Fibroblast of pulmonary artery (primary cell): ENCODE data around the gene SNRPA.
"Not testable (repeated sequence)": the region's sequence is repeated elsewhere in the genome, so short reads cannot be mapped to it uniquely, and the experiment has no call there.

Source experiments
- DNase-seq: peaks from one replicate; pipeline ENCODE4 v3.0.0-alpha.2; 2010; ENCODE audit warnings: low read depth
- H3K4me3 ChIP-seq: replicated peaks from 2 replicates; pipeline ENCODE4 v1.5.1; 2011; ENCODE audit warnings: low read depth, mild to moderate bottlenecking, control low read depth, low read length, moderate library complexity
- CTCF ChIP-seq: IDR thresholded peaks from 2 replicates; pipeline ENCODE4 v1.5.1; 2011; ENCODE audit warnings: mild to moderate bottlenecking, control low read depth, low read length, inconsistent platforms; ENCODE audit errors: missing control alignments

Gene SNRPA

GRCh38 chr19:40777937-40778705, 27.1 kb downstream of the SNRPA start, which contains the start of gene RAB4B:
TSS of gene RAB4B (plus strand) at chr19:40778247. CDS start at chr19:40778376, 129 bp downstream.
- peak within 1 kb of the TSS; percentile 74 for H3K4me3 ChIP-seq
- DNase-seq: peak; percentile 100
- no peak for TF ChIP-seq CTCF

- DNase-seq: no peak
- H3K4me3 ChIP-seq: peak overlapping the region; percentile 74
- TF ChIP-seq CTCF: no peak
Measured at GRCh38 chr19:40778706-40779284, 27.8 kb downstream of the SNRPA start.

- TF ChIP-seq CTCF: no peak
- no peak overlapping the region for H3K4me3 ChIP-seq
- DNase-seq: no peak
Measured at GRCh38 chr19:40780582-40780981, 29.6 kb downstream of the SNRPA start.

- no peak for DNase-seq
- TF ChIP-seq CTCF: no peak
- H3K4me3 ChIP-seq: no peak overlapping the region
Measured at GRCh38 chr19:40781140-40781539, 30.1 kb downstream of the SNRPA start.

GRCh38 chr19:40783711-40784110, 32.7 kb downstream of the SNRPA start:
- no peak for TF ChIP-seq CTCF
- DNase-seq: no peak
- no peak overlapping the region for H3K4me3 ChIP-seq

- H3K4me3 ChIP-seq, DNase-seq: not testable (repeated sequence)
Measured at GRCh38 chr19:40784146-40784545, 33.1 kb downstream of the SNRPA start.

- H3K4me3 ChIP-seq: no peak overlapping the region
- DNase-seq: no peak
- TF ChIP-seq CTCF: no peak
Measured at GRCh38 chr19:40785526-40785925, 34.5 kb downstream of the SNRPA start.
